HG03439 (cell line): ENCODE measurements around the gene CENATAC.
A peak's percentile ranks its signal among the peaks of the same experiment; 100 is the strongest.
"Not testable (repeated sequence)": the region's sequence is repeated elsewhere in the genome, so short reads cannot be mapped to it uniquely, and the experiment has no call there.

Source experiments
- ATAC-seq: cut with Tn5 transposase; IDR thresholded peaks from one replicate; pipeline ENCODE4 v1.9.1; 2021; ENCODE audit warnings: mild to moderate bottlenecking, moderate library complexity; ENCODE audit not compliant: unreplicated experiment

Gene CENATAC

DNA sequence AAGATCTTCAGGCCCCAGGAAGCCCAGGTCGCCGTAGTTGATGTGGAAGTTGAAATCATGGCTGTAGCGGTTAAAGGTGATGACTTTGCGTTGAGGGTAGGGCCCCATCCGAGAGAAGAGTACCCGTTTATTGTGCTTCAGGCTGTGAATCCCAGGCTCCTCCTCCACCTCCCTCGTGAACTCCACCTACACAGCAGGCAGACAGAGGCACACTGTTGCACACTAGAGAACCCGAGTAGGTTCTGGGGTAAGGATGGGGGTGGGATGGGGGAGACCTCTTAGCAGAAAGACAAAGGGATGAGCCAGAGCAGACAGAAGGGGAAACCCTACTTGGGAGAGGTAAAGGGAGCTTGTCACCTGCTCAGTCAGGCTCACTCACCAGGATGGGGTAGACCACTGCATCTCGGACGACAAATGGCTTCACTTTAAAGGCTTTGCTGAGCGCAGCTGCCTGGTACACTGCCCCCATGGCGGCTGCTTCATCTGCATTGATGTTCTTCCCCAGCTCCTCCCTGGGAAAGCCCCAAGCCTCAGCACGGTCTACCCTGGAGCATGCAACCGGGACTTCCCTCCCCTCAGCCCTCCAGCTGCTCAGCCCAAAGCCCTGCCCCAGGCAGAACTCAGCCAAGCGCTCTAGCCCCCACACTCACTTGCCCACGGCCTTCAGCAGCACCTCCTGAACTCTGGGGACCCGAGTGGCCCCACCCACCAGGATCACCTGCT lies 53.7 kb downstream of the CENATAC start:
- no peak for ATAC-seq

GRCh38 chr11:119052163-119052814 lies 54.4 kb downstream of the CENATAC start:
- no peak for ATAC-seq

GRCh38 chr11:119054418-119054817 lies 56.5 kb downstream of the CENATAC start:
- no peak for ATAC-seq

DNA sequence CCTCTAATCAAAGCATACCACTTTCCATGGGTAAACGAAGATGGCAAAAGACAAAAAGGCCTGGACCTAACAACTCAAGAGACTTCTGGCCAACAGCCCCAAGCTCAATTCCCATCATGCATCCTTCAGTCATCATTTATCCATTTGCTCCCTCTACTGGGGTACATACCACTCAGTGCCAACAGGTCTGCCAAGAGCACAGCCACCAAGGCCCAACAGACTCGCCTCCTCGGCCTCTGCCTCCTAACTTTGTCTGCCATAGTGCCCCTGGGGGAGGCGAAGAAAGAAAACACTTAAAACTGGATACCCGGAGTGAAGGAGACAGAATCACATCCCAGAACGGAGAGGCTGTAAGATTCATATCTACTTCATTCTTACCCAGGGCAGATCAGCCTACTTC lies 58.0 kb downstream of the CENATAC start:
- ATAC-seq: no peak

- peak; percentile 3 for ATAC-seq
Observed at GRCh38 chr11:119056421-119056999, 58.6 kb downstream of the CENATAC start.

GRCh38 chr11:119057000-119057769 lies 59.2 kb downstream of the CENATAC start, which contains the start of gene HYOU1:
Gene HYOU1, minus strand, starts transcription at chr11:119057205. Its CDS starts 1,045 bp downstream, at chr11:119056160.
- ATAC-seq: peak; percentile 86

GRCh38 chr11:119059128-119059527 lies 61.2 kb downstream of the CENATAC start:
- not testable (repeated sequence) for ATAC-seq

DNA sequence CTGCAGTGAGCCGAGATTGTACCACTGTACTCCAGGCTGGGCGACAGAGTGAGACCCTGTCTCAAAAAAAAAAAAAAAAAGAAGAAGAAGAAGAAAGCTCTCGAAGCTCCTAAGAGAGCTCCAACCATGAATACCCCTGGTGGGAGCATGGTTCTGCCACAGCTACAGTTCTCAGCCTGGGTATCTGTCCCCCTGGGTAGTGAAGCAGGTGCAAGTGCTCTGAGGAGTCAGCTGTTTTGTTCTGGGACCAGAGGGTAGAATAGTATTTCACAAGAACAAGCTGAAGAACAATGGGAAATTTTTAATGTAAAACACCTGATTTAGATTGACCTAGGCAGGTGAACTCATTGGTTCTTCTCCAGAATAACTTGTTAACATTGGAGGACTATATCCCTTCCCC lies 63.3 kb downstream of the CENATAC start:
- no peak for ATAC-seq

- ATAC-seq: no peak
Observed at GRCh38 chr11:119062779-119063178, 64.8 kb downstream of the CENATAC start.

GRCh38 chr11:119065369-119065768 lies 67.4 kb downstream of the CENATAC start:
- ATAC-seq: no peak
